Heart left ventricle (tissue), 13 donors: Measurements from ENCODE around the gene SLC25A42.

ENCODE experiments used
- CTCF ChIP-seq, 12 donors: fragments of 200-600 bp; sonication (generic) in 4 of 12; IDR thresholded peaks; one replicate each; pipeline versions ENCODE4 v1.5.0 to v1.8.0; 2018 to 2022; ENCODE audit warnings: antibody characterized with exemption in 12 of 12, mild to moderate bottlenecking in 5 of 12
- POLR2A ChIP-seq, 2 donors: fragments of 450-650 bp; IDR thresholded peaks; one replicate each; pipeline ENCODE4 v1.6.1; 2017; ENCODE audit warnings: antibody characterized with exemption in 2 of 2, mild to moderate bottlenecking in 2 of 2, moderate library complexity in 2 of 2
- donor health status: ischemic (EF 13 %, LVEDD 7.1; RV severe dilation, severe dysfunction).
- donor health status: DM: no; HTN: yes; CAD: no.
- donor health status: DM: no; HTN: no; CAD: no.
- donor health status: ischemic (EF 25% LVEDD 6.9; RV normal size, moderate dysfunction).
- donor health status: ischemic (EF 25% LVEDD 5.7; RV mildly dilated, moderate dysfunction).
- donor health status: ischemic (EF 35%, LVEDD 5.7; RV mildly dilated, moderate dysfunction).
- donor health status: nonischemic (EF 11% LVEDD 7.7; RV severe dilation, severe dysfunction).
- donor health status: DM: yes; HTN: yes; CAD: no.
- donor health status: PGD.
- donor health status: ischemic (EF 29% LVEDD 5.4; RV normal size, mild dysfunction).
- donor health status: nonischemic (EF 23%, LVEDD 6.1; RV moderate dilation, normal function).

GRCh38 chr19:19049406-19049805 lies 14.4 kb upstream of the SLC25A42 start:
- TF ChIP-seq CTCF (IDR thresholded peaks at IDR 0.05) (no peak), POLR2A (IDR thresholded peaks at IDR 0.05) (no peak)
